DMS79 treated with DMSO at 0.1 percent for 48 hours (cell line): ENCODE results near the gene SERPIND1.
A peak's percentile ranks its signal among the peaks of the same experiment; 100 is the strongest.

Experiments
- DNase-seq: peaks from one replicate; lab custom pipeline; 2025; lab: John Stamatoyannopoulos, UW

SERPIND1 gene

DNA sequence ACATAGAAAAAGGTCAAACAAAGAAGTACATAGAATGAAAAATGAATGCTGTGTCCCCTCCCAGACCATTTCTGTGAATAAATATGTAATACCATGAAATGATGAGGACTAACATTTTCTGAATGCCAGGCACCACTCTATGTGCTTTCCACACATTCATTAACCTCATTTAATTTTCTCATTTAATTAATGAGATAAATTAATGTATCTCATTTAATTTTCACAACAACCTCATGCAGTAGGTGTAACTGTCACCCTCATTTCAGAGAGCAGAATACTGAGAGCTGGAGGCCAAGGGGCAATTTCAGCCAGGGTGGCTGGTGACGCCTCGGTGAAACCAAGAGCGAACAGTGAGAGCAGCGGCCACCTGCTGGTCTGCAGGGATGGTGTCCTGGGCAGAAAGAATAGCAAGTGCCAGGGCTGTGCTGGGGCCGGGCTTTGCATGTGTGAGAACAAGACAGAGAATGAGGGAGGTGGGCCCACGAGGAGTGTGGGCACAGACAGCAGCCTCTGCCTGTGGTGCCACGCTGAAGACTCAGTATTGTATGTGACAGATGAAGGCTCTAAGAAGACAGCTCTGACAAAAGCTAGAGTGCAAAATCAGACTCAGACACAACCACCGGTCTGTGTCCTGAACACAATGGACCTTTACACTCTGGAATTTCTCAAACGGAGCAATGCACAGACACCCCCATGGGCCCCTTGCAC, 1.8 kb upstream of the SERPIND1 start:
- DNase-seq, result no peak

DNA sequence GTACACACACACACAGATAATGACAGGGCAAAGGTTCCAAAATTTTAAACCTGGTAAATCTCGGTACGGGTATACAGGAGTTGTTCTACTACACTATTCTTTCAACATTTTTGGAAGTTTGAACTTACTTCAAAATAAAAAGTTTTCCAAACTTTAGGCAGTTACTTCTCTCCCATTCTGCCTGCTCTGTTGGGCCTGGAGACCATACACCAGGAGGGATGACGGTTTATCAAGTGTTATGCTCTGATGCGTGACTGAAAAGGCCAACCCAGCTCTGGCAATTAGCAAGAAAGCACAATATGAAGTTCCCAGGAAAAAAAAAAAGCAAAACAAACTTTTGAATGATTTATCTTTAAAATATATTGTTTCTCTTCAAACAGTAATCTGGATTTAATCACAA, 969 bp downstream of the SERPIND1 start:
- DNase-seq, result no peak

DNA sequence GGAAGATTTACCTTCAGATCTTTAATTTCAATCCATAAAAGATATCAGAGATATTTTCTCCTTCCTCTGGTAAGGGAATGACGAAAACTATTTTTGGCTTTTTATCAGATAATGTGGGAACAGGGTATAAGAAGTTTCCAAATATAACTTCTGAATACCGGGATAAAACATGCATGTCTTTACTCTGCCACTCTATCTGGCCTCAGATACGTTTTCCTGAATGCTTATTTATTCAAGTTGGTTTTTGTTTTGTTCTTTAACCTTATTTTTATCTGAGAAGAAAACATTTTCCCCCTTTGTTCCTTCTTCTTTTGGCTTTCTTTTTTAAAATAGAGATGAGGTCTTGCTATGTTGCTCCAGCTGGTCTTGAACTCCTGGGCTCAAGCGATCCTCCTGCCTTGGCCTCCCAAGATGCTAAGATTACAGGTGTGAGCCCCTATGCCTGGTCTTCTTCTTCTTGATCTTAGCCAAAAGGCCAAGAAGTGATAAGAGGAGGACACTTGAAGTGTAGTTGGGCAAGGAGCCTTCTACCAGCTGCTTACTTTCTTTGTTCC, 1.5 kb downstream of the SERPIND1 start:
- no peak for DNase-seq

GRCh38 chr22:20776624-20777405, 2.9 kb downstream of the SERPIND1 start:
- peak; percentile 61 for DNase-seq

- DNase-seq, result peak; percentile 48
These were observed 3.7 kb downstream of the SERPIND1 start for GRCh38 chr22:20777420-20778177.

DNA sequence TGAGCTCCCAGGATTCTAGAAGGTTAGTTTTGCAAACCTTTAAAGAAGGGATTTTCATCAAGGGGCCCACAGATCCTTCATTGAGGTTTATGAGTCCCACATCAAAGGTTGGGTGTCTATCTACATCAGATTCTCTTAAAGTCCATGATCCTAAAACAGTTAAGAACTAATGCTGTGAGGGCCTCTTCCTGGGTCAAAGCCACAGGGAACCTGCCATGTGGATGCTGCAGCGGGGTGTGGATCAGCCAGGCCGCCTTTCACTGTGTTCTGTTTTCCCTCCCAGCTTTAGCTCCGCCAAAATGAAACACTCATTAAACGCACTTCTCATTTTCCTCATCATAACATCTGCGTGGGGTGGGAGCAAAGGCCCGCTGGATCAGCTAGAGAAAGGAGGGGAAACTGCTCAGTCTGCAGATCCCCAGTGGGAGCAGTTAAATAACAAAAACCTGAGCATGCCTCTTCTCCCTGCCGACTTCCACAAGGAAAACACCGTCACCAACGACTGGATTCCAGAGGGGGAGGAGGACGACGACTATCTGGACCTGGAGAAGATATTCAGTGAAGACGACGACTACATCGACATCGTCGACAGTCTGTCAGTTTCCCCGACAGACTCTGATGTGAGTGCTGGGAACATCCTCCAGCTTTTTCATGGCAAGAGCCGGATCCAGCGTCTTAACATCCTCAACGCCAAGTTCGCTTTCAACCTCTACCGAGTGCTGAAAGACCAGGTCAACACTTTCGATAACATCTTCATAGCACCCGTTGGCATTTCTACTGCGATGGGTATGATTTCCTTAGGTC, 5.3 kb downstream of the SERPIND1 start:
- DNase-seq, result no peak

GRCh38 chr22:20779818-20780158, 5.9 kb downstream of the SERPIND1 start:
- no peak for DNase-seq

DNA sequence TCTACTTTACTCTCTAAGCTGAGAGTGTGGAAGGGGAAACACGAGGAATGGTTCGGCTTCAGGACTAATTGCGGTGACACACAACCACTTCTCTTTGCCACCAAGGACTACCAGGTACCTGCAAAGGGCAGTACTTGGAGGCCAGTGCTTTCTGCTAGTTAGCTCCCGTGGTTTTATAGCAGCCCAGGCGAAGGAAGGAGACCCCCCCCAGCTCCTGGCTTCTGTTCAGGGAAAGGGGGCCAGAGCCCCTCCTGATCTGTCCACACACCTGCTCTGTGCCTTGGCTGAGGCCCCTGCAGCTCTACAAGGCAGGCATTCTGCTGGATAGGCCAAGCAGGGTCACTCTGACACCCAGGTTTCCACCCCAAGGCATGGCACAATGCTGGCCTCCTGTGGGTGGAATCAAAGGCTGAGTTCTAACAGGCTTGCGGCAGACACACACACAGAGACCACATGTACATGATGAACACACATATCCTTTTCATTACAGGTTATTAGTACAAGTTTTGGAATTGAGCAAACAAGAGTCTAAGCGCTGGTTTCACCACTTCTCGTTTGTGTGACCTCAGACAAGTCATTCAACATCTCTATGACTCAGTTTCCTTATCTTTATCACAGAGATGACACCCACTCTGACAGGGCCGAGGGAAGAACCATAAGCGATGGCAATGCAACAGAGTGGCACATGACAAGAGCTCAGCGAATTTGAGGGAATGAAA, 7.5 kb downstream of the SERPIND1 start:
- no peak for DNase-seq

- DNase-seq, result no peak
These were observed 8.2 kb downstream of the SERPIND1 start for GRCh38 chr22:20782083-20782482.

DNA sequence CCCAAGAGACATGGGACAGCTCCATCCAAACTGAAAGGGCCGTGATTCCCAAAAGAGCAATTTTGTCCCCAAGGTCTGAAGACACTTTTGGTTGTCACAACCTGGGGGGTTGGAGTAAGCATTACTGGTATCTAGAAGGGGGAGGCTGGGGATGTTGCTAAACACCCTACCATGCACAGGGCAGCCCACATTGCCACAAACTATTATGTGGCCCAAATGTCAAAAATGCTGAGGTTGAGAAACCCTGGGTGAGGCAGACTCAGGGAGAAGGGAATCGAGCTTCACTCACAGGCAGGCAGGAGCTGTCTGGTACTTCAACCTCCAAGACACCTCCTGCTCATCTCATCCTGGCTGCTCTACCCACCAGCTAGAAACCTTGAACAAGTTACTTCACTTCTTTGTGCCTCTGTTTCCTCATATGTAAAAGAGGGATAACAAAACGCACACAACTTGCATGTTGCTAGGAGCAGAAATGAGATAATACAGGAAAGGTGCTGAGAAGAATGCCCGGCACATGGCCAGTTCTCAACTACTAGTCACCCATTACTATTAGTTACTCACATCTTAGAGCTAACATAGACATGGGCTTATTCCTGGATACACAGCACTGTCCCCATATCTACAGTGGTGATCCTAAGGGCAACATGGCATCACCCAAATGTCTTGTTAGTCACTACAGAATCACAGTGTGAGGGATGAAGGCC, 8.8 kb downstream of the SERPIND1 start:
- DNase-seq, result no peak

DNA sequence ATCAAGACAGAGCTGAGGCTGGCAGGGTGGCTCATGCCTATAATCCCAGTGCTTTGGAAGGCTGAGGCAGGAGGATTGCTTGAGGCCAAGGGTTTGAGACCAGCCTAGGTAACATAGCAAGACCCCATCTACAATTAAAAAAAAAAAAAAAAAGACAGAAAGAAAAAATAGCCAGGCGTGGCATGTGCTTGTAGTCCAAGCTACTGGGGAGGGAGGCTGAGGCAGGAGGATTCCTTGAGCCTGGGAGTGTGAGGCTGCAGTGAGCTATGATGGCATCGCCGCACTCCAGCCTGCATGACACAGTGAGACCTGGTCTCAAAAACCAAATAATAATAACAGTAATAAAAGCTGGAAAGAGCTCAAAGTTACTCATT, 9.4 kb downstream of the SERPIND1 start:
- no peak for DNase-seq

DNA sequence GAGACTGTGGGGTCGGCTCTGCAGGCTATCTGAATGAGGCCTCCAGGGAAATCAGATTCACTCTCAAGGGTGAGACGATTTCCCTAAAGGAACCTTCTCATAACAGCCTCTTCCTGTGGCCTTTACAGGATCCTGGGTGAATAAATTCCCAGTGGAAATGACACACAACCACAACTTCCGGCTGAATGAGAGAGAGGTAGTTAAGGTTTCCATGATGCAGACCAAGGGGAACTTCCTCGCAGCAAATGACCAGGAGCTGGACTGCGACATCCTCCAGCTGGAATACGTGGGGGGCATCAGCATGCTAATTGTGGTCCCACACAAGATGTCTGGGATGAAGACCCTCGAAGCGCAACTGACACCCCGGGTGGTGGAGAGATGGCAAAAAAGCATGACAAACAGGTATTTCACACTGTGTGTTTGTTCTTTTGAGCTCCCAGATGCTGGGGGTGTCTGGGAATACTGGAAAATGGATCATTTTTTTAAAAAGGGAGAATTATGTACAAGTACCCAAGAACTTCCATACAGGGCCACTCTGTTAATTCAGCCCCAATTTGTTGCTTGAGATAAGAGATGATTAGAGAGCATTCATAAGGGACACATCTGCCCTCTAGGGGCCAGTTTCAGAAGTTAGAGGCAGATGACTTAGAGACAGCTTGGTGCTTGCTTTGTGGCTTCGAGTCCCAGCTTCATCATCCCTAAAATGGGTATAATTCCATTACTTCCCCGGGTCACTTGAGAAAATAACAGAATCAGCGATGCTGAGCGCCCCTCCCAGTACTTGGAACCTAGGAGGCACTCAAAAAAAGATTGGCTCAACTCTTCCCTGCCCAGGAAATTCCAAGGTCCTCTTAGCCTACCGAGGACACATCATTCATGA, 10.2 kb downstream of the SERPIND1 start:
- peak; percentile 23 for DNase-seq

DNA sequence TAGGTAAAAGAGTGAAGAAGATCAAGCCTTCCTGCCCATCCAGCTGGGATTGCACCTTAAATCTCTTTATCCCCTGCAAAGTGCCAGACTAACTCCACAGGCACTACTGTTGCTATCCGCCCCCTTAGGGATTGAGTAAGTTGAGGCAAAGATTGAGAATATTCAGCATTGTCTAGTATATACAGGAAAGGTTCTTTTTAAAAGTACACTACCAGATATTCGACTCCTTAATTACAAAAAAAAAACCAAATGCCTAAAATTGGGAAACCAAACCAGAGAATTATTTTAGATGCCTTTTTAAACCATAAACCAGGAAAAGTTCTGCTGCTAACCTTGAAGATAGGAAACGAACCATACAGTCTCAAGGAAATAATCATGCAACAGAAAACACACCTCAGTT, 11.5 kb downstream of the SERPIND1 start:
- DNase-seq, result no peak

DNA sequence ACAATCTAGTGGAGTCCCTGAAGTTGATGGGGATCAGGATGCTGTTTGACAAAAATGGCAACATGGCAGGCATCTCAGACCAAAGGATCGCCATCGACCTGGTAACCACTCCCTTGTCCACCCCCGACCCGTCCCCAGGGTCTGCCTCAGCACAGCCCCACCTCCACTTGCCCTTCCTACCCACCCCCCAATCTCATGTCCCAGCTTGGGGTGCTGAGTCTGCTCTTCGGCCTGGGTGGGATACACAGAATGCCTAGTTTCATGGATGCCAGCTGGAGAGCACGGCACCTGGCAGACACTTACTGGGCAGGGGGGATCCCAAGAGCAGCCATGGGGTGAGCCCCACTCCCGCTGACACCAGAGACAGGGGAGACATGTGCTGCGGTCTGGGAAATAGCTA, 12.1 kb downstream of the SERPIND1 start:
- no peak for DNase-seq

DNA sequence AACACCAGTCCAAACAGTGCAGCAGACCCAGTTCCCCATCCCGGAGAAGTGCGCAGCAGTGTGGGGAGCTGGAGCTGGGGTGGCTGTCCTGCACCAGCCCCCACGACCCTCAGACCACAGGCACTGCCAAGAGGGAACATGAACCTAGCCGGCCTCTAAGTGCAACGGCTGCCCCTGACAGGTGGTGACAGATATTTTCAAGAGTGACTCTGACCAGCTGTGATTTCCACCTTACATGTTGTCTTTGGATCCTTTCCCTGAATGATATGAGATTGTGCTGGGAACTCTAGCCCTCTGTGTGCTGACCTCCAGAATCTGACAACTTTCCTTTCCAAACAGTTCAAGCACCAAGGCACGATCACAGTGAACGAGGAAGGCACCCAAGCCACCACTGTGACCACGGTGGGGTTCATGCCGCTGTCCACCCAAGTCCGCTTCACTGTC, 12.6 kb downstream of the SERPIND1 start:
- DNase-seq, result no peak

DNA sequence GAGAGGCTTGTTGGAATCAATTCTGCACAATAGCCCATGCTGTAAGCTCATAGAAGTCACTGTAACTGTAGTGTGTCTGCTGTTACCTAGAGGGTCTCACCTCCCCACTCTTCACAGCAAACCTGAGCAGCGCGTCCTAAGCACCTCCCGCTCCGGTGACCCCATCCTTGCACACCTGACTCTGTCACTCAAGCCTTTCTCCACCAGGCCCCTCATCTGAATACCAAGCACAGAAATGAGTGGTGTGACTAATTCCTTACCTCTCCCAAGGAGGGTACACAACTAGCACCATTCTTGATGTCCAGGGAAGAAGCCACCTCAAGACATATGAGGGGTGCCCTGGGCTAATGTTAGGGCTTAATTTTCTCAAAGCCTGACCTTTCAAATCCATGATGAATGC, 13.3 kb downstream of the SERPIND1 start:
- no peak for DNase-seq

DNA sequence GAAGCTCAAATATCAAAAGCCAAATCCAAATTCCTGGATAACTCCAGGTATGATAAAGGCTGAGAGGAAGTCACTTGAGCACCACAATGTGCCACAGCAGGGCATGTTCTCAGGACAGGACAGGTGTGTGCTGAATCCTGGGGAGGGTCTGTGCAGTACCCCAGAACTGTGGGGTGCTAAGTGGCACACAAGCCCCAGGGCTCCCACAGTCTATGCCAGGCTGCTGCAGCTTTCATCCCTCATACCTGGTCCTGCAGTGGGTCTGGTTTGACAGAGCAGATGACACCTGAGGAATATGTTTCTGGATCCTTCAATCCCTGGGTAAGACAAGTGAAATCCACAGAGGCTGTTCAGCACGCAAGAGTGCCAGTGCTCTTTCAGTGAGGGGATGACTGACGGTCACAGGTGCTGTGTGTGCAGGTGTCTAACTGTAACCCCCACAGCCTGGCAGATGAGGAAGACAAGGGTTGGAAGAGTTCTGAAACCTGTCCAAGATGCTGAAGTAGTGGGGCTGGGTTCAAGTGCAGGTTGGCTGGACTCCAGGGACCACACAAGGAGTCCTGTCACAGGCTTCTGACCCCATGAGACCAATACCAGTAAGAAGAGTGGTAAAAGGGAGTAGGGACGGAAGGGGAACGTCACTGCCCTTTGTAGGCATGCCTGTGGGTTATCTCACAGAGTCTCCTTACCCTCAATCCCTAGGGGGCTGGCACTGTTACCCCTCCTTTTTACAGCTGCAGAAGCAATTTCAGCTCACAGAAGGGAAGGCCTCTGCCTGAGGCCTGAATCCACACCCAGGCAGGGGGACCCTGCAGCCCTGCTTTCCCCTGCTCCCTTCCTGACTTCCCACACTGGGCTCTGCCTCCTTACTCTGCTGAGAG, 14.1 kb downstream of the SERPIND1 start:
- peak; percentile 38 for DNase-seq

DNA sequence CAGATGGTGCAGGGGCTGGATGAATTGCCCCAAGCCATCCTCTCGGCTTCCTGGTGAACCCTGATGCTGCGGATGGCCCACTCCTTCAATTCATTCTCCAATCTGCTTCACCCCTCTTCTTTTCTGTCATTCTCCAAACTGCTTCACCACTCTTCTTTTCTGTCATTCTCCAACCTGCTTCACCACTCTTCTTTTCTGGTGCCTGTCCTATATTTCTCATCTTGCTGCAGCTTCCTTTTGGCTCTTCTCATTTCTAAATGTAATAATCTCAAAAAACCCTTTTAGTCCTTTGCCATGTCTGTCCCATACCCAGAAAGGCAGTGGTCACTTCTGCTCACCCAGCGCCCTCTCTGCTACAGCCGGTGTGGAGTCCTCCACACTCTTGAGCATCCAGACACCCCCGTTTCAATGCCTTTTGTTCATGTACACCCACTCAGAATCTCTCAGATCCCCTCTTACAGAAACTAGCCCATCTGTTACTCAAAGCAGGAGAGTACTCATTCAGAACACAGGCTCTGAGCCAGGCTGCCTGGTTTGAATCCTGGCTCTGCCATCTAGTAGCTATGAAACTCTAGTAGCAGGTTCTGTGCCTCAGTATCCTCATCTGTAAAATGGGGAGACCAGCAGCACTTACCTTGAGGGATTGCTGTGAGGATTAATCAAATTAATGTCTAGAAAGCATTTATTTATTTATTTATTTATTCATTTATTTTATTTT, 14.9 kb downstream of the SERPIND1 start:
- no peak for DNase-seq
